Activated CD4-positive, alpha-beta T cell treated with anti-CD3 and anti-CD28 coated beads for 1 hour (primary cell): Measurements from ENCODE around the gene ABCF2.

Source experiments
- DNase-seq: peaks from one replicate; pipeline ENCODE4 v3.0.0-alpha.2; 2020

Gene ABCF2

GRCh38 chr7:151252561-151252835, 25.5 kb upstream of the ABCF2 start:
- DNase-seq = no peak

- DNase-seq = no peak
Measured at GRCh38 chr7:151251689-151252560, 24.9 kb upstream of the ABCF2 start.

- DNase-seq = no peak
Measured at GRCh38 chr7:151251328-151251688, 24.3 kb upstream of the ABCF2 start.

GRCh38 chr7:151250181-151251132, 23.5 kb upstream of the ABCF2 start:
- no peak for DNase-seq

DNA sequence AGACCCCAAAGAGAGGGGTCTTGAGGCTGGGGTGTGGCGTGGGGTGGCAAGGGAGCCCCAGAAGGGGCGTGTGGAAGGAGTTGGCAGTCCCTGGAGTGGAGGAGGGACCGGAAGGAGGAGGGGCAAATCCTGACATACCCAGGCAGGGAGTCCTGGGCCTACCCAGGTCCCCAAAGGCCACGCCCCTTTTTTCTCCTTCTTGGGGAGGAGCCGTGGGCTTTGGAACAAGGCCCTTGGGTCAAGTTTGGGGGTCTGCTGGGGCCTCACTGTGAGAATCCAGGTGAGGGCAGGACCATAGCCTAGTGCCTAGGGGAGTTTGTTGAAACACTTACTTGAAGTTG, 22.7 kb upstream of the ABCF2 start:
- no peak for DNase-seq

DNA sequence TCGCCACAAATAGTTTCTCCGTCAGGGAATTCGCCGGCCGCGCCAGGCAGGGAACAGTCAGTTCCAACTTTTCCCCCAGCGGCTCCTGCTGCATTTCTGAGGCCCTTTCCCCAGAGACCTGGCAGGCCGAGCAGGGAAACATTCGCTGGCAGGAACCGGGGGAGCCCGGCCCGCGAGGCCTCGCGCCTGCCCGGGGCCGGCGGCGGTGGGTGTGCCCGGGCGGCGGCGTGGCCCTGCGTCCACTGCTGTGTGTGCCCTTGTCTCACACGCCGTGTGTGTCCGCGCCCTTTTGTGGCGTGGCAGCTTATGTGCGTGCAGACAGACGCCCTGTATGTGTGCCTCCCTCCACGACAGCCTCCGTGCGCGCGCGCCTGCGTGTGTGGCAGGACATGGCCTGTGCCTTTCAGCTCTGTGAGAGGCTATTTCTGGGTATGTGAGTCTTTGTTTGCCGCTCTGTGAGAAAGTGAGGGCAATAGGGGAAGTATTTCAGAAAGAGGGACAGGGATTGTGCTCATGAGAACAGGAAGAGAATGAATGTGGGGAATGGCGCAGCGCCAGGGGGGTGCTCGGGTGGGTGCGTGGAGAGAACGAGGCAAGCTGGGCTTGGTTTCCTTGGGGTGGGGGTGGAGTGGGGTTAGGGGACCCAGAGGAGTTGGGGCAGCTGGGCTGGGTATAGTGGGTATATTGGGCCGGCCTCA, 22.2 kb upstream of the ABCF2 start:
- no peak for DNase-seq

DNA sequence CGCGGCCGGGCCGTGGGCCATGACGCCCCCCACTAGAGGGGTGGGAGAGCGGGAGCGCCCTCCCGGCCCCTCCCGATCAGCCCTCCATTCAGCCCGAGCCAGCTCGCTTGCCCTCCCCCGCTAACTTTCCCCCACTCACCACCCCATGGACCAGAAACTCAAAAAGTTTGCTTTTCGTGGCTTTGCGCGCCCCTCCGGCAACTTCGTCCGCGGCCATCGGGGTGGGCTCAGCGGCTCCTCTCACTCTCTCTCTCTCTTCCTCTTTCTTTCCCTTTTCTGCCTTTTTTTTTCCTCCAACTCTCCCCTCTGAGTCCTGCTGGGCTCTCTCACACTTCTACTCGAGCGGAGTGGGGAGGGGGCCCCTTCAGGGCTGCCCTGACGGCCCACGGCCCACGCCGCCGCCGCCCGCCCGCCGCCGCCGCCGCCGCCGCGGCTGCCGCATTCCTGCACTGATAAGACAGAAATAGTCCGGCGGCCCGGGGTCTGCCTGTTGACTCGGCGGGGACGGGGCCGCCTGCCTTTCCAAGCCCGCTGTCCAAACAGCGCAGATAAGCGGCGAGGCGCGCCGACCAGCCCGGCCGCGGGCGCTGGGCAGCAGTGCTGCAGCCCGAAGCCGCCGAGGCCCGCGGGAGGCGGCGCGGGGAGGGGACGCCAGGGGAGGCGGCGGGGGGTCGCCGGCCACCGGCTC, 21.5 kb upstream of the ABCF2 start, which contains the start of gene SMARCD3:
SMARCD3 (minus strand) TSS at position 349 of the 688 bp plus-strand sequence; CDS start at position 217, 132 bp downstream.
- peak; percentile 23 for DNase-seq

DNA sequence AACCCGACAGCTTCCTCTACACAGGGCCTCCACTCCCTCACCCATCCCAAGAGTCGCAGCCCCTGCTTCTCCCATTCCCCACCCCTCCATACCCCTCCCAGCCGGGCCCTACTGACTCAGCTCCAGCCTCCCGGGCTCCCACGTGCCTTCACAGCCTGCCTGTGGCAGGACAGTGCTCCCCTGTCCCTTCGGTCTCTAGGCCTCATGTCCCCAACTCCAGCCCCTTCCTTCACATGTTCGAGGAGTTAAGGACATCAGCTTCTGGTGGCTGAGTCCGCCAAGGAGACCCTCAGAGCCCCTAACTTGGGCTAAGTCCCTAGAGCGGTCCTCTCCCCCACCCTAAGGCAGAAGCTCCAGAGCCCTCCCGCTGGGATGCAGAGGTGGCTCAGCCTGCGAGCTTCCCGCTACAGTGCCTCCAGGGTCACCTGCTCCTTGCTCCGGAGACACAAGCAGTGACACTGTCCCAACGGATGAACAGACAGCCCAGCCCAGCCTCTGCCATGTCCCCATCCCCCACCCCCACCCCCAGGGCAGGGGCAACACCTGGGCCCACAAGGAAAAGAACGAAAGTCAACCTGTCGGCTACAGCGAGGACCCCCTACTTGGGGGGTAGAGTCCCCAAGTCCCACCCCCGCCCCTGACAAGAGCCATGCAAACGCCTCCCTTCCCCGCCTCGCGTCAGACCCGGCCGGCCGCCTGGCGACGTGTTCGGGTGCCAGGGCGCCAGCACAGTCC, 20.8 kb upstream of the ABCF2 start:
- no peak for DNase-seq

GRCh38 chr7:151246851-151247580, 20.0 kb upstream of the ABCF2 start:
- no peak for DNase-seq

DNA sequence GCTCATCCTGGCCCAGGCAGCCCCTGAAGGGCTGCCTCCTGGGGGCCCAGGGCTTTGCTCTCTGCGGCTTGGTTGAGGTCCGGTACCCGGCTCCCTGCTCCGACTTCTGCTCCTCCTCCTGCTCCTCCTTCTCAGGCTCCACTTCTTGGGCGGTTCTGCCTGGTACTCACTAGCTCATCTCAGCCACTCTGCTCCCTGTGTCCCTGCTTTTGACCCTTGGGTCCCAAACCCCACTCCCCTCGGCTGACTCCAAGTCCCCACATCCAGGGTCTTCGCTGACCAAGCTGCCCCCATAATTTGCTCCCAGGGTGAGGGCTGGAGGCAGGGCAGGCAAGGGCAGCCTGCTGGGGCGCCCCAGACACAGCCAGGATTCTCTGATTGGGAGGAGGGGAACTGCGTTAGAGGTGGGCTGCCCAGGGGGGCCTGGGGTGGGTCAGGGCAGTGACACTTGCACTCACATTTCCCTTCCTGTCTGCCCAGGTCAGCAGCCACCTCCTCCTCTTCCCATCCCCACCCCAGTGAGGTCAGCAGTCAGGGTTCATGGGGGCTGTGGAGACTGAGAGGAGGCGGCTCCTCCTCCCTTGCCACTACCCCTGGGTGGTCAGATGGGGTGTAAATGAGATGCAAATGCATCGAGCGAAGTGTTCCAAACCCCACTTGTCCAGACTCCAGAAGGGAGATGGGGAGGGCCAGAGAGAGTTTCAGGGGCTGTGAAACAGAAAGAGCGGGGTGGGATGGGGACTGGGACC, 19.3 kb upstream of the ABCF2 start:
- DNase-seq = no peak

- DNase-seq = peak; percentile 48
Measured at GRCh38 chr7:151245360-151246101, 18.5 kb upstream of the ABCF2 start.

DNA sequence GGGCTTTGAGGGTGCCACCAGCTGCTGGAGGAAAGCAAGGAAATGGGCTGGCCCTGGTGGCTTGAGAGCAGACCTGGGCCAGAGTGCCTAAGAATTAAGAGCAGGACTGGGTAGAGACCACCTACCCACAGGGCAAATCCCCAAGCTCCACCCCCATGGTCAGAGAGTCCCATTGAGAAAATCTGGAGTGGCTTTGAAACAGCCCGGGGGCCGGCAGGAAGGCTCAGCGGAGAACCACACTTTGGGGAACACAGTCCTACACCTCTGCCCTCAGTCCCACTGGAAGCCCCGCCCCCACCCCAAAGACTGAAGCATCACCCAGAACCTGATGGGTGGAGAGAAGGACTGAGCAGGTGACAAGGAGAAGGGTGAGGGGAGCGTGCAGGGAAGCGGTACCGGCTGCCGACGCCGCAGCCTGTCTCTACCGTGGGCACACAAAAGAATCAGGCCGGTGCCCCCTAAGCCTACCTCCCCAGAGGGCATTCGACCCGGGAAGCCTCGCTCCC, 17.9 kb upstream of the ABCF2 start:
- DNase-seq = no peak

- DNase-seq = peak; percentile 32
Measured at GRCh38 chr7:151244196-151244840, 17.3 kb upstream of the ABCF2 start.

DNA sequence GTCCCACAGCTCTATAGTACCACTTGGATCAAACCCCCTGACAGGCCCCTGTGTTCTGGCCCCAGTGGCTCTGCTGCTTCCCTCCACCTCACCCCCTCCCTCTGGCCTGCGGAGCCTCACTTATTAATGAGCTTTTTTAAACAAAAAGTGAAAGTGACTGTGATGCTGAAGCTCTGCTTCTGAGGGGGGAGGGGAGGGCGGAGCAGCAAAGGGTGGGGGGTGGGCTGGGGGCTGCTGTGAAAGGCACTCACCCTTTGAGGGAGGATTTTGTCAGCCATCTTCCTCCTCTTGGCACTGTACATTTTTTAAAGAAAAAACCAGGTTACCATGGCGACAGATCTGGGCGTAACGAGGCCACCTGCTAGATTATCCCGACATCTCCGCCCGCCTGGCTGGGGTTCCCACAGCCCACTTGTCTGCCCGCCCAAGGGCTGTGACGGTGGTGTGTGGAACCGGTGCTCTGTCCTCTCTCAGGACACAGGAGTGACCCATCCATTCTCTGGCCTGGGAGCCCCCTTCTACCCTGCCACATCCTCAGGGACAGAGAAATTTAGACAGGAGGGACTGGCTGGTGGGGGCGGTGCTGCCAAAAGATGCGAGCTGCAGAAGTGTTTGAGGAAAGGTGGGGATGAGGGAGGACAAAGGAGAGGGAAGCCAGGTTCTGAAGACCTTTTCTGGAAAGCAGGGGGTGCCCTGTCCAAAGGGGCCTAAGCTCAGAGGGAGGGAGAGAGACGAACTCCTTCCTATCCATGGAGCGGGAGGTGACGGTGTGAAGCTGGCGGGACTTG, 16.6 kb upstream of the ABCF2 start:
- DNase-seq = no peak

DNA sequence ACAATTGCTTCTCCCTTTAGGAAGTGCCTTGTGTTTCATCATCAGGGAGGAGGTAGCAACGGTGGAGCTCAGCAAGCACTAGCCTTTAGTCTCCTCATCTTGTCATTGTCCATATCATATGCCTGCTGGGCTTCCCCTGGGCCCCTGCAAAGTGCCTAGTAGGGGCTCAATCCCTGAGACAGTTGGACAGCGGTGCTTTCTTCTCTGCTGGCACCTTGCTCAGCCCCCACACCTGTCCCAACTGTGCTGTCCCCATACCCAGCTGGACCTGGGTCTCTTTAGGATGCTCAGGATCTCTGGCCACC, 16.0 kb upstream of the ABCF2 start:
- DNase-seq = no peak

DNA sequence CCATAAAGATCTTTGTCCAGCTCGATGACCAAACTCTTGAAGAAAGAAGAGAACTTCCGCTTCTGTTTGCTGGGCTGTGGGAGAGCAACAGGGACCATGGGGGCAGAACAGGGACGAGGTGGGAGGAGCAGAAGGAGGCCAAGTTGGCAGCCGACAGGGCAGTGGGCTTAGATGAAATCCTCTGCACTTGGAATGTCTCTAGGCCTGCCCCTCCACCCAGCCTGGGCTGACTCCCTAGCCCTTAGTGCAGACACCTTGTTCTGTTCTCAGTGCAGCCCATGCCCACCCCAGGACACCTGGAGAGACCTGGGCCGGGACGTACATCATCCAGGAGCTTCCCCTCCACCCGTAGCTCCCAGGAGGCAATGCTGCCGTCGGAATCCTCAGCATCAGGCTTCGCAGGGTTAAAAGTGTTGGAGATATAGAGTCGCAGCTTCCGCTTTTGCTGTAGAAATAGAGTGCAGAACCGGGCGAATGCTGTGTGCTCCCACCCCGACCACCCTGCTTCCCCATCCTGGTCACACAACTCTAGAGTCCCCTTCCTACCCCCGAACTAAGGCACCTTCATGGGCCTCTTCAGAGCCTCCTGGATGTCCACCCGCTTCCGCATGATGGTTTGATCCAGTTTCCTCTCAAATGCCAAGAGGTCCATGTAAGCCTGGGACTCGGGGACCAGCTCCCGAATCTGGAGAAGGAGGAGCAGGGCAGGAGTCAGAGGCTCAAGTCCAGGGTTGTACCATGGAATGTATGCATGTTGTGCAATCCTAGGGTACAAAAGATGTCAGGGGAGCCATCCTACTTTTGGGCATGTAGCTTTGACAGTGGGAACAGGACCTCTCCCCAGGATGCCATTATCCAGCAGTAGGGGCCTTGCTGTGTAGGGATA, 15.4 kb upstream of the ABCF2 start:
- DNase-seq = no peak

GRCh38 chr7:151241755-151242096, 14.7 kb upstream of the ABCF2 start:
- no peak for DNase-seq
